Stimulated activated naive CD8-positive, alpha-beta T cell treated with anti-CD3 and anti-CD28 coated beads, Interleukin-15, amount 100 ng/mL, for 72 hours (primary cell): ENCODE data around the gene RPS25.
A peak's percentile ranks its signal among the peaks of the same experiment; 100 is the strongest.
"Not testable (repeated sequence)": the region's sequence is repeated elsewhere in the genome, so short reads cannot be mapped to it uniquely, and the experiment has no call there.

Source experiments
- ATAC-seq: fragments of 150-1000 bp; cut with Tn5 transposase; 2 replicates; pipeline ENCODE4 v1.10.0; 2021; ENCODE audit warnings: mild to moderate bottlenecking, moderate library complexity
- DNase-seq, 2 donors: peaks; one replicate each; pipeline ENCODE4 v3.0.0; 2021 to 2022
- H3K27ac Mint-ChIP-seq, 2 donors: one replicate each; pipeline ENCODE4 v1.8.0; 2022; ENCODE audit warnings: mild to moderate bottlenecking in 2 of 2, mixed read lengths in 2 of 2, moderate library complexity in 2 of 2
- H3K27me3 Mint-ChIP-seq: one replicate; pipeline ENCODE4 v1.8.0; 2022; ENCODE audit warnings: mixed read lengths
- H3K4me1 Mint-ChIP-seq: one replicate; pipeline ENCODE4 v1.8.0; 2022; ENCODE audit warnings: mild to moderate bottlenecking, mixed read lengths
- H3K4me3 Mint-ChIP-seq, 2 donors: one replicate each; pipeline ENCODE4 v1.8.0; 2022; ENCODE audit warnings: mild to moderate bottlenecking in 2 of 2, mixed read lengths in 2 of 2, moderate library complexity in 1 of 2
- H3K9me3 Mint-ChIP-seq, 2 donors: one replicate each; pipeline ENCODE4 v1.8.0; 2022; ENCODE audit warnings: mixed read lengths in 2 of 2

RPS25 gene

DNA sequence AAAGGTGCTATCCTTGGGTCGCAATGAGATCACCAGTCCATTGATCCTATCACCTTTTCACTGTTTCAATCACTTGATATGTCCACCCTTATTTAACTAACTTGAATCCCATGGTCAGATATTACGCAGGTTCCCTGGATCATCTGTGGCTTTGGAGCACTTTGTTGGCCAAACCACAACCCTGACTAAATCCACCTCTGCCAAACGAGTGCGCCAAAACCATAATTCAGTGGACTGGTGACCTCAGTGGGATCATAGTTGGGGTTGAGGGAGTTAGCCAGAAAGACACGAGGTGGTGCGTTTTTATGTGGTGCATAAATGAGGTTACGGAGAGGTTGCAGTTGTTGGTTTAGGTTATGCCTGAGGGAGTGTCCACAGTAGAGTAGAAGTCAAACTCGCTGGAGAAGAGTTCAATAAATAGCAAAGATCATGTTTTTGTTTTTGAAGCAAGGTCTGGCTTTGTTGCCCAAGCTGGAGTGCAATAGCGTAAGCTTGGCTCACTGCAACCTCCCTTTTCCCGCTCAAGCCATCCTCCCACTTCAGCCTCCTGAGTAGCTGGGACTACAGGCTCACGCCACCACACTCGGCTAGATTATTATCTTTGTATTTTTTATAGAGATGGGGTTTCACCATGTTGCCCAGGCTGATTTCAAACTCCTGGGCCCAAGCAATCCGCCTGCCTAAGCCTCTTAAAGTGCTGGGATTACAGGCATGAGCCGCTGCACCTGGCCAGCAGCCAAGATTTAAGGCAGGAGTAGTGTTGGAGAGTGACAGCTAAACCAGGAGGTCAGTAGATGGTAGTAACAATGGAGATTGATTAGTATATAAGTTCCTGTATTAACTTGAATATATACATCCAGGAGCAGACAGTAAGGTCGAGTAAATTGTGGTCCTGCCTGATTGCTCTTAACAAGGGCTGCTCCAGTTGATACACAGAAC, 42.1 kb downstream of the RPS25 start:
- DNase-seq (no peak), ATAC-seq (no peak)
- Mint-ChIP-seq H3K9me3 (no peaks in the 10 kb centered on the region), H3K4me3 (no peak overlapping the region), H3K27me3 (peaks cover 22% of the 10 kb centered on the region), H3K4me1 (peaks cover 8% of the 10 kb centered on the region), H3K27ac (no peak overlapping the region)

DNA sequence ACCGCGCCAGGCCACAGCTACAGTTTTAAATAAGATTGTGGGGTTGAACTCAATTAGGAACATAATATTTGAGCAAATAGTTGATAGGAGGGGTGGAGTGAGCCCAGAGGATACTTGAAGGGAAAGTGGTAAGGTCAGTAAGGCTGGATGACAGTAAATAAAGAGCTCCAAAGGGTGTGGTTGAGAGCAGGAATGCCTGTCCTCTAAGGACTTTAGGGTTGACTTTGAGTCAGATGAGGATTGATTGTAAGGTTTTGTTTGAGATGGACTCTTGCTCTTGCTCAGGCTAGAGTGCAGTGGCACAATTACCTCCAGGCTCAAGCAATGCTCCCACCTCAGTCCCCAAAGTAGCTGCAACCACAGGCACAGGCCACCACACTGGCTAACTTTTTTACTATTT, 44.2 kb downstream of the RPS25 start:
- Mint-ChIP-seq H3K27me3 (peaks cover 37% of the 10 kb centered on the region), H3K9me3 (no peaks in the 10 kb centered on the region), H3K4me1 (no peaks in the 10 kb centered on the region), H3K4me3 (no peak overlapping the region), H3K27ac (peak overlapping the region in 1 of 2 donors; percentile 10)
- no peak for ATAC-seq
- DNase-seq: no peak

DNA sequence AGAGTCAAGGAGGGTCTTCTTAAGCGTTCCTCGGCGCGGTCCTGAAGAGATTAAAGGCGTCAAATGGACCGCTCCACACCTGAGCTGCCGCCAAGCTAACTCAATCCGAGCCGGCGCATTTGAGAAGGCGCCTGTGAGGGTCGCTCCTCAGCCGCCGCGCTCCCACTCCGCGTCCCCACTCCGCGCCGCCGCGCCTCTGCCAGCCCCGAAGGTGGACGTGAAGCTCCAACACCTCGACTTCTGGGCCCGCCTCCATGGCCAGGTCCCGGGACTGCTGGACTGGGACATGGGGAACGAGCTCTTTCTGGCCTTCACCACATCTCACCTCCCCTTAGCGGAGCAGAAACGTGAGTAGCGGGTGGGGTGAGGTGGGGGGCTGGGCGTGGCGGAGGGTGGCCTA, 46.5 kb downstream of the RPS25 start, which contains the start of gene FOXR1:
Gene FOXR1 (plus strand): TSS at position 116 of the 400 bp plus-strand sequence. CDS start 171 bp downstream, at position 287.
- Mint-ChIP-seq H3K27me3 (peaks cover 35% of the 10 kb centered on the region), H3K27ac (no peak within 1 kb of the TSS), H3K9me3 (no peaks in the 10 kb centered on the region), H3K4me1 (no peaks in the 10 kb centered on the region), H3K4me3 (no peak within 1 kb of the TSS)
- DNase-seq (no peak), ATAC-seq (no peak)

DNA sequence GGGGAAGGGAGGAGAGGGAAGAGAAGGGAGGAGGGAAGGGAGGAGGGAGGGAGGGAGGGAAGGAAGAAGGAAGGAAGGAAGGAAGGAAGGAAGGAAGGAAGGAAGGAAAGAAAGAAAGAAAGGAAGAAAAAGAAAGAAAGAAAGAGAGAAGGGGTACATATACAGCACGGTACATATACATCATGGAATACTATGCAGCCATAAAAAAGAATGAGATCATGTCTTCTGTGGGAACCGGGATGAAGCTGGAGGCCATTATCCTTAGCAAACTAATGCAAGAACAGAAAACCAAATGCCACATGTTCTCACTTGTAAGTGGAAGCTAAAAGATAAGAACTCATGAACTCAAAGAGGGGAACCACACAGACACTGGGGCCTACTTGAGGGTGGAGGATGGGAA, 48.6 kb downstream of the RPS25 start:
- DNase-seq, H3K9me3 Mint-ChIP-seq, H3K27ac Mint-ChIP-seq: not testable (repeated sequence)

More for the DNA sequence above, 48.6 kb downstream of the RPS25 start:
- peaks cover 35% of the 10 kb centered on the region for H3K27me3 Mint-ChIP-seq
- H3K4me1 Mint-ChIP-seq, H3K4me3 Mint-ChIP-seq, ATAC-seq: not testable (repeated sequence)
